ENCODE measurements around the gene SANBR.

DNA sequence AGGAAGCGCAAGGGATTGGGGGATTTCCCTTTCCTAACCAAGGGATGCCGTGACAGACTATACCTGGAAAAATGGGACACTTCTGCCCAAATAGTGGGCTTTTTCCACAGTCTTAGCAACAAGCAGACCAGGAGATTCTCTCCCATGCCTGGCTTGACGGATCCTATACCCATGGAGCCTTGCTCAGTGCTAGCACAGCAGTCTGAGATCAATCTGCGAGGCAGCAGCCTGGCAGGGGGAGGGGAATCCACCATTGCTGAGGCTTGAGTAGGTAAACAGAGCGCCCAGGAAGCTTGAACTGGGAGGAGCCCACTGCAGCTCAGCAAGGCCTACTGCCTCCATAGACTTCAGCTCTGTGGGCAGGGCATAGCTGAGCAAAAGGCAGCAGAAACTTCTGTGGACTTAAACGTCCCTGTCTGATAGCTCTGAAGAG lies 44.4 kb upstream of the SANBR start:
- TF ChIP-seq, protein P1, sequence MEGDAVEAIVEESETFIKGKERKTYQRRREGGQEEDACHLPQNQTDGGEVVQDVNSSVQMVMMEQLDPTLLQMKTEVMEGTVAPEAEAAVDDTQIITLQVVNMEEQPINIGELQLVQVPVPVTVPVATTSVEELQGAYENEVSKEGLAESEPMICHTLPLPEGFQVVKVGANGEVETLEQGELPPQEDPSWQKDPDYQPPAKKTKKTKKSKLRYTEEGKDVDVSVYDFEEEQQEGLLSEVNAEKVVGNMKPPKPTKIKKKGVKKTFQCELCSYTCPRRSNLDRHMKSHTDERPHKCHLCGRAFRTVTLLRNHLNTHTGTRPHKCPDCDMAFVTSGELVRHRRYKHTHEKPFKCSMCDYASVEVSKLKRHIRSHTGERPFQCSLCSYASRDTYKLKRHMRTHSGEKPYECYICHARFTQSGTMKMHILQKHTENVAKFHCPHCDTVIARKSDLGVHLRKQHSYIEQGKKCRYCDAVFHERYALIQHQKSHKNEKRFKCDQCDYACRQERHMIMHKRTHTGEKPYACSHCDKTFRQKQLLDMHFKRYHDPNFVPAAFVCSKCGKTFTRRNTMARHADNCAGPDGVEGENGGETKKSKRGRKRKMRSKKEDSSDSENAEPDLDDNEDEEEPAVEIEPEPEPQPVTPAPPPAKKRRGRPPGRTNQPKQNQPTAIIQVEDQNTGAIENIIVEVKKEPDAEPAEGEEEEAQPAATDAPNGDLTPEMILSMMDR (IDR thresholded peaks at IDR 0.05): no peak
- no peak for TF ChIP-seq POLR2A (IDR thresholded peaks at IDR 0.05)

All from Peyer's patch (tissue), 4 donors.